Osteocyte (in vitro differentiated cells): ENCODE results near the gene BBS4. TPM values are rescaled to one million over a fixed set of nuclear protein-coding genes. Genes with fewer than 3 reads are reported as not detected.

Experiments
- DNase-seq: peaks from one replicate; pipeline ENCODE4 v3.0.0; 2021; ENCODE audit warnings: mixed read lengths; ENCODE audit not compliant: unreplicated experiment; ENCODE audit errors: extremely low spot score
- H3K27ac Mint-ChIP-seq: one replicate; pipeline ENCODE4 v1.8.0; 2021; ENCODE audit warnings: mild to moderate bottlenecking, mixed read lengths; ENCODE audit not compliant: unreplicated experiment
- H3K27me3 Mint-ChIP-seq: one replicate; pipeline ENCODE4 v1.8.0; 2021; ENCODE audit warnings: mixed read lengths; ENCODE audit not compliant: unreplicated experiment
- H3K36me3 Mint-ChIP-seq: one replicate; pipeline ENCODE4 v1.8.0; 2021; ENCODE audit warnings: mixed read lengths; ENCODE audit not compliant: unreplicated experiment
- H3K4me1 Mint-ChIP-seq: one replicate; pipeline ENCODE4 v1.8.0; 2021; ENCODE audit warnings: mixed read lengths; ENCODE audit not compliant: unreplicated experiment
- H3K4me3 Mint-ChIP-seq: one replicate; pipeline ENCODE4 v1.8.0; 2021; ENCODE audit warnings: mild to moderate bottlenecking, moderate library complexity, mixed read lengths; ENCODE audit not compliant: unreplicated experiment
- H3K9me3 Mint-ChIP-seq: one replicate; pipeline ENCODE4 v1.8.0; 2021; ENCODE audit warnings: mixed read lengths; ENCODE audit not compliant: unreplicated experiment
- CTCF ChIP-seq: fragments of 200-600 bp; sonication (generic); IDR thresholded peaks from 2 replicates; pipeline ENCODE4 v1.5.0; 2021; ENCODE audit warnings: antibody characterized with exemption, mild to moderate bottlenecking, moderate library complexity
- total RNA-seq: library from RNA; stranded (reverse); gene quantifications from 2 replicates; pipeline ENCODE4 v1.2.1, GENCODE V29; 2021

BBS4 gene
- total RNA-seq, 1 donor from 2014 or later = 24.7 TPM

- Mint-ChIP-seq H3K4me3 (no peak overlapping the region), H3K27me3 (no peaks in the 10 kb centered on the region), H3K4me1 (no peaks in the 10 kb centered on the region), H3K27ac (no peak overlapping the region), H3K36me3 (peaks cover 40% of the 10 kb centered on the region), H3K9me3 (no peaks in the 10 kb centered on the region)
- no peak for TF ChIP-seq CTCF
- DNase-seq = no peak
Observed at GRCh38 chr15:72732516-72732915, 46.5 kb downstream of the BBS4 start.

- H3K27me3 Mint-ChIP-seq = no peaks in the 10 kb centered on the region
- no peaks in the 10 kb centered on the region for H3K4me1 Mint-ChIP-seq
- no peaks in the 10 kb centered on the region for H3K9me3 Mint-ChIP-seq
- DNase-seq = no peak
- no peak overlapping the region for H3K27ac Mint-ChIP-seq
- H3K4me3 Mint-ChIP-seq = no peak overlapping the region
- H3K36me3 Mint-ChIP-seq = peaks cover 49% of the 10 kb centered on the region
- no peak for TF ChIP-seq CTCF
Observed at GRCh38 chr15:72733941-72734738, 48.1 kb downstream of the BBS4 start.

- no peaks in the 10 kb centered on the region for H3K9me3 Mint-ChIP-seq
- H3K4me3 Mint-ChIP-seq = no peak overlapping the region
- no peak overlapping the region for H3K27ac Mint-ChIP-seq
- TF ChIP-seq CTCF = no peak
- H3K36me3 Mint-ChIP-seq = peaks cover 58% of the 10 kb centered on the region
- H3K4me1 Mint-ChIP-seq = no peaks in the 10 kb centered on the region
- DNase-seq = no peak
- H3K27me3 Mint-ChIP-seq = no peaks in the 10 kb centered on the region
Observed at GRCh38 chr15:72735111-72735510, 49.1 kb downstream of the BBS4 start.

- no peak for DNase-seq
Observed at GRCh38 chr15:72737061-72737460, 51.1 kb downstream of the BBS4 start.

More at GRCh38 chr15:72737061-72737460, 51.1 kb downstream of the BBS4 start:
- no peak for TF ChIP-seq CTCF
- H3K27ac Mint-ChIP-seq = no peak overlapping the region
- no peak overlapping the region for H3K4me3 Mint-ChIP-seq
- H3K36me3 Mint-ChIP-seq = peaks cover 71% of the 10 kb centered on the region
- peaks cover 6% of the 10 kb centered on the region for H3K9me3 Mint-ChIP-seq
- H3K4me1 Mint-ChIP-seq = no peaks in the 10 kb centered on the region
- H3K27me3 Mint-ChIP-seq = no peaks in the 10 kb centered on the region
